ENCODE data around the gene TAS2R4.
"Not testable (repeated sequence)": the region's sequence is repeated elsewhere in the genome, so short reads cannot be mapped to it uniquely, and the experiment has no call there.

The TAS2R4 gene

DNA sequence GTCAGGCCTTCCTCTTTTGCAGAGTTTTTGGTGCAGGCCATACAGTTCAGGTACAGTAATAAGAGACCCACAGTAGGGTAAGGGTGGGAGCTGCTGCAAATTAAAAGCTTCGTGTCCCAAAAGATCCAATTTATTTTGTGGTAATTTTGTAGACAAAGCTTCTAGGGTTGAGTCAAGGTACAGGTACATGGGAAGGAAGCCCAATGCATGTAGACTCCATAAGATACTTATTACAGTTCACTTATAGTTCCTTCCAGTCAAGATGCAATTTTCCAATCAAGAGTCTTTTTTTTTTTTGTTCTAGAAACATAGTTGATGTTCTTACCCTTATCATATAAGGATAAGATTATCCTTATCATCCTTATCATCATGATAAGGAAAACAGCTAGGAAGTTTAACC is at the start of gene TAS2R4:
TSS of gene TAS2R4 (plus strand) at position 301 of the 400 bp plus-strand sequence. CDS start 1,815 bp downstream, outside the sequence.
- no peak for DNase-seq

GRCh38 chr7:141729020-141729419 is 47.5 kb upstream of the TAS2R4 start:
- no peak for DNase-seq

DNA sequence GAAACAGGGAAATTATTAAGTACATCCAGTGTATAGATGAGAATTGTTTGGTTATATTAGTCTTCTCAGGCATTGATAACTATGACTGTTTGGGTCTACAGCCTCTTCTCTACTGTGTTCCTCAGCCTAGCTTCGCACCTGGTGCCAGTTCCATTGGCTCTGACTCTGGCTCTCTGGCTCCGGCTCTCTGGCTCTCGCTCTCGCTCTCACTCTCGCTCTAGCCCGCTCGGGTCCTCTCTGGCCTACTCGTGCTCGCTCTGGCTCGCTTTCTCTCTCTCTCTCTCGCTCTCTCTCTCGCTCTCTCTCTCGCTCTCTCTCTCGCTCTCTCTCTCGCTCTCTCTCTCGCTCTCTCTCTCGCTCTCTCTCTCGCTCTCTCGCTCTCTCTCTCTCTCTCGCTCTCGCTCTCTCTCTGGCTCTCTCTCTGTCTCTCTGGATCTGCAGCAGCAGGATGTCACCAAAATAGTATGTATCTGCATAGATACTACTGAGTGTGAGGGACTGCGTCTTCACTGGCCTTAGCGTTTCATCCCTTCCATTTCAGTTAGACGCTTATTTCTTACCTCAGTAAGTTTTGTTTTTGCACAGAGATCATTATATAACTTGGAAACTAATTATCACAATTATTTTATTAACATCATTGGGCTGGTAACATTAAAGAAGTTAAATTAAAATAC is 44.9 kb upstream of the TAS2R4 start:
- no peak for DNase-seq

DNA sequence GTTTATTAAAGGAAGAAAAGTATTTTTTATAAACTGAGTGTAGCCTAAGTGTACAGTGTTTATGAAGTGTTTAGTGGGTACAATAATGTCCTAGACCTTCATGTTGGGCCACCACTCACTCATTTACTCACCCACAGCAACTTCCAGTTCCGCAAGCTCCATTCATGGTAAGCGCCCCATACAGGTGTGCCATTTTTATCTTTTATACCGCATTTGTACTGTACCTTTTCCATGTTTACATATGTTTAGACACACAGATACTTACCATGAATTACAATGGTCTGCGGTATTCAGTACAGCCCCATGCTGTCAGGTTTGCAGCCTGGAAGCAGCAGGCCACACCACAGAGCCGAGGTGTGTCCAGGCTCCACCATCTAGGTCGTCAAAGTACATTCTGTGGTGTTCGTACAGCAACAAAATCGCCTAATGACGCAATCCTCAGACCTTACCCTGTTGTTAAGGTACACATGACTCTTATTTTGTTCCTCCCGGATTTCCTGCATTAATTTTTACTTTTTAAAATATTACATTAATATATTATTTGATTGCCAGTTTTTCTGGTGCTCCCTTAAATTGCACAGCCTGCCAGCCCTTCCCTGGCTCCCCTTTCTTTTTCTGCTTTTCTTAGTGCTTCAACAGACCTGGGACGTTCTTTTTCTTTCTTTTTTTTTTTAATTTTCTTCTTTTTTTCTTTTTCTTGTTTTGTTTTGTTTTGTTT is 39.2 kb upstream of the TAS2R4 start:
- DNase-seq, result peak; percentile 36

DNA sequence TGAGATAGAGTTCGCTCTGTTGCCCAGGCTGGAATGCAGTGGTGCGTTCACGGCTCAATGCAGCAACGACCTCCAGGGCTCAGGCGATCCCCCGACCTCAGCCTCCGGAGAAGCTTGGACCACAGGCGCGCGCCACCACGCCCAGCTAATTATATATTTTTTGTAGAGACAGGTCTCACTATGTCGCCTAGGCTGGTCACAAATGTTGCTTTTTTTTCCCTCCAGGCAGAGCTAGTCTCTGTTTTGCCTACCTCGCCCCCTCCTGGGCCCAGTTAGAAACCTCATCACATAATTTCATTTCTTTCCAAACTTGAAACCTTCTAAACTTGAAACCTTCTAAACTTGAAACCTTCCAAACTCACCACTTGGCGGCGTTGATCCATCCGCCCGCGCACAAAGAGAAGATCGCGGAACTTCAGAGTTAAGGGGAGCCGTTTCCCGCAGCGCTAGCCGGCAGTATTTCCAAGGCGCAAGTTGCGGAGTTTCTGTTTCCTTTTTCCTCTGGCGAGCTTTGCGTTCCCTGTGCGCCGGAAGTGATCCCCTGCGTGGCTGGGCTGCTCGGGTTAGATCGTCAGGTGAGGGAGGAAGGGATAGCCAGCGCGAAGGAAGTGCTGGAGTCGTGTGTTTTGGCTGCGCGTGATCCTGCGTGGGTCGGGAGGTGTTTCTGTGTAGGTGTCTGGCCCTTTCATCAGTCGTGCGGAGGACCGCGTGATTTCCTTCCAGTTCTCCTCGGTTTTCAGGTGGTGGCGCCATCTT is 38.5 kb upstream of the TAS2R4 start, which contains the start of gene SSBP1:
TSS of gene SSBP1 (plus strand) at position 523 of the 756 bp plus-strand sequence. CDS start 809 bp downstream, outside the sequence.
- DNase-seq, result peak; percentile 95

GRCh38 chr7:141738592-141739013 is 37.9 kb upstream of the TAS2R4 start:
- DNase-seq, result no peak

- DNase-seq, result no peak
Measured at GRCh38 chr7:141739250-141739649, 37.2 kb upstream of the TAS2R4 start.

- DNase-seq, result no peak
Measured at GRCh38 chr7:141742229-141742628, 34.2 kb upstream of the TAS2R4 start.

DNA sequence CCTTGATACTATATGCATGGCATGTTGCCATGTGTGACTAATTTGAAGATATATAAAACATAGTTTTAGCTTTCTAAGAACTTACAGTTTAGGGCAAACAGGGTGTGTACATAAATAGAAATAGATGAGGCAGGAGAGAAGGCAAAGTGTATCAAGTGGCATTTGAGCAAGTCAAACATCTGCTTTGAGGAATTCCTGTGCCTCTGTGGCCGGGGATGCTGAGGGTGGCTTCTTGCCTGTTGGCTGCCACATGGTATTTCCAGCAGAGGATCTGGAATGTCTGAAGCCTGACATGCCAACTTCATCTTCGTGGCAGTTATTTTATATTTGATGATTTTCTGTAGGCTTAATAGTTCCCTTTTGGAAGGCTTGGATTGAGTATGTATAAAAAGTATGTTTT is 32.3 kb upstream of the TAS2R4 start:
- DNase-seq, result no peak

DNA sequence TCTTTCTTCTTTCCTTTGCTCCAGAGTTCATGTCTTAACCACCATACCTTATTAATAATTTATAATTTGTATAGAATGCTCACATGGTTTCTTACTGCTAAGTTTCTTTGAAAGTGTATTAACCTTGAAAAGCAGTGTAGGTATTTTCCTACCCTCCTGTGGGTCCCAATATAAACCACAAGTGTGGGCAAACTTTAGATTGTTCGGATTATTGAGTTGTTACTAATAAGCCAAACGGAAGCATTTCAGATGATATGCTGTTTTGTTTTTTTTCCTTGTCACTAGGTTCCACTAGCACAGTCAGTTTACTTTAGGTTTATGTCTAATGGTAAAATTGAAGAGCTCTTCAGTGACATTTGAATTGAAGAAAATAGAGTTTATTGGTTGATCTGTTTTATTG is 28.1 kb upstream of the TAS2R4 start:
- no peak for DNase-seq

DNA sequence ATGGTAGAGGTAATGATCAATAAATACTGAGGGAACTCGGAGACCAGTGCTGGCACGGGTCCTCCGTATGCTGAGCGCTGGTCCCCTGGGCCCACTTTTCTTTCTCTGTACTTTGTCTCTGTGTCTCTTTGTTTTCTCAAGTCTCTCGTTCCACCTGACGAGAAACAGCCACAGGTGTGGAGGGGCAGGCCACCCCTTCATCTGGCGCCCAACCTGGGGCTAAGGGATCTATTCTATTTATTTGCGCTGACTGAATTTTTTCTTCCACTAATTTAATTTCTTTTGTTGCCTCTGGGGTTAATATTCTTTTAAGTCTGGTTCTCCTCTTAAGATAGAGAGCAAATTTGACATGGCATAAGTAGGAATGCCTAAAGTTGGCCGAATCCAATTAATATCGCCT is 24.6 kb upstream of the TAS2R4 start:
- not testable (repeated sequence) for DNase-seq

GRCh38 chr7:141752634-141753033 is 23.8 kb upstream of the TAS2R4 start:
- no peak for DNase-seq

DNA sequence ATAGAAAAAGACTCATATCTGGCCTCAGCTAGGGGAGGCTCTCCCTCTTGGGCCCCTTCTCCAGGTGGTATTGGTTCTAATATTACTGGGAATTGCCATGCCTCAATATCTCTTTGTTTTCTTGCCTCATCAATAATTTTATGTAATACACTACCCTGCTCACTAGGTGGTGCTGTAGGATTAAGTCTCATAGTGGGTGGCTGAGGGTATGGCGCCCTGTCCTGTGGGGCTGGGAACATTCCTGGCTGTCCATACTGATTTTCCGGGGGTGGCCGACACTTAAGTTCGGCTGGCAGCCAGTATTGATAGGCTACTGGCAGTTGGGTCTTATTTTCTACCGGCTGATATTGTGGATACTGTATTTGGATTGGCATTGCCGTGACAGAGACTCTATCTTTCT is 21.5 kb upstream of the TAS2R4 start:
- peak; percentile 31 for DNase-seq

- DNase-seq, result no peak
Measured at GRCh38 chr7:141763797-141764196, 12.7 kb upstream of the TAS2R4 start, which contains the start of gene TAS2R3. TAS2R3 (plus strand) TSS chr7:141764097; CDS start chr7:141764159, 62 bp downstream.

DNA sequence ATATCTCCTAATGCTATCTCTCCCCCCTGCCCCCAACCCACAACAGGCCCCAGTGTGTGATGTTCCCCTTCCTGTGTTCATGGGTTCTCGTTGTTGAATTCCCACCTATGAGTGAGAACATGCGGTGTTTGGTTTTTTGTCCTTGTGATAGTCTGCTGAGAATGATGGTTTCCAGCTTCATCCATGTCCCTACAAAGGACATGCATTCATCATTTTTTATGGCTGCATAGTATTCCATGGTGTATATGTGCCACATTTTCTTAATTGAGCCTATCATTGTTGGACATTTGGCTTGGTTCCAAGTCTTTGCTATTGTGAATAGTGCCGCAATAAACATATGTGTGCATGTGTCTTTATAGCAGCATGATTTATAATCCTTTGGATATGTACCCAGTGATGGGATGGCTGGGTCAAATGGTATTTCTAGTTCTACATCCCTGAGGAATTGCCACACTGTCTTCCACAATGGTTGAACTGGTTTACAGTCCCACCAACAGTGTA is 6.3 kb upstream of the TAS2R4 start:
- DNase-seq, result not testable (repeated sequence)

GRCh38 chr7:141785706-141786552 is 9.5 kb downstream of the TAS2R4 start:
- peak; percentile 52 for DNase-seq

DNA sequence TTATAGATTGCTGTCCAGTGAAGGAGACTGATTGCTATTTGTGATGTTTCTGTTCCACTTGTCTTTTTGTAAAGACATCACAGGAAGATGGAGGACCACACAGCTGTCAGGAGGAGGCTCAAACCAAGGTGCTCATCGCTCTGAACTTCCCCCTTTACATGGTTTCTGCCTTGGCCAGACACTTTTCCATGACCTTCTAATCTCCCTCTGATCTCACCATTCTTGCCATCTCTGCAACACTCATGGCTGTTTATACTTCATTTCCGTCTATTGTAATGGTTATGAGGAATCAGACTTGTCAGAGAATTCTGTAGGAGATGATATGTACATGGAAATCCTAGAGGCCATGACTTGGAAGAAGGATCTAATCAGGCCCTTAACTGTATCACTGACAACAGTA is 11.8 kb downstream of the TAS2R4 start:
- no peak for DNase-seq

- no peak for DNase-seq
Measured at GRCh38 chr7:141789917-141790316, 13.4 kb downstream of the TAS2R4 start, which contains the start of gene TAS2R5. TAS2R5 (plus strand) TSS chr7:141790217; CDS start chr7:141790362, 145 bp downstream.

- DNase-seq, result no peak
Measured at GRCh38 chr7:141792526-141792925, 16.1 kb downstream of the TAS2R4 start.

DNA sequence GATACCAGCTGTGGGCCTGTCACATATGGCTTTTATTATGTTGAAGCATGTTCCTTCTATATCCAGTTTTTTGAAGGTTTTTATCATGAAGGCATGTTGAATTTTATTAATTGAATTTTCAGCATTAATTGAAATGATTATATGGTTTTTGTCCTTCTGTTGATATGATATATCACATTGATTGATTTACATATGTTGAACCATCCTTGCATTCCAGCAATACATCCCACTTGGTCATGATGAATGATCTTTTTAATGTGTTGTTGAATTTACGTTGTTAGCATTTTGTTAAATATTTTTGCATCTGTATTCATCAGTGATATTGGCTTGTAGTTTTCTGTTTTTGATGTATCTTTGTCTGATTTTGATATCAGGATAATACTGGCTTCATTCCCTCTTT is 43.6 kb downstream of the TAS2R4 start:
- DNase-seq, result no peak

- DNase-seq, result not testable (repeated sequence)
Measured at GRCh38 chr7:141822432-141822831, 46.0 kb downstream of the TAS2R4 start.
